ENCODE results near the gene FARP2.
"Not testable (repeated sequence)": the region's sequence is repeated elsewhere in the genome, so short reads cannot be mapped to it uniquely, and the experiment has no call there.

The FARP2 gene

DNA sequence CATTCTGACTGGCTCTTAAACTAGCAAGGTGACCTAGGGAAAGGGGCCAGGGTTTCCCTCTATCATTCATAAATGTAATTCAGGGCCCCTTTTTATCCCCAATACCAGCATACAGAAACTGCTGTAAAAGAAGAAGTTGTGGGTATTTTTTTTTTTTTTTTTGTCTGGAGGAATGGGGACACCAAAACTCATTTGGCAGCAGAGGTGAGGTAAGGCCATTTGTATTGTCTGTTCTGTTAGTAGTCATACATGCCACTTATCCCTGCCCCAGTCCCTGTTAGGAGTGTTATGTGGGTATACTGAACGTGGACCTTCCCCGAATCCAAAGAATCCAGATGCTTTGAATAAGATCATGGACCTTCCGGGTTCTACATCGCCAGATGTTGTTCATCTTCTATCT lies 38.7 kb upstream of the FARP2 start:
- H3K27ac Mint-ChIP-seq, result peak overlapping the region; percentile 100
- peak overlapping the region; percentile 93 for H3K4me3 Mint-ChIP-seq
- no peak for ATAC-seq
- peaks cover 2% of the 10 kb centered on the region for H3K27me3 Mint-ChIP-seq
- peaks cover 75% of the 10 kb centered on the region for H3K4me1 Mint-ChIP-seq
- peaks cover 53% of the 10 kb centered on the region for H3K36me3 Mint-ChIP-seq (ENCODE audit: low read depth)
- no peaks in the 10 kb centered on the region for H3K9me3 Mint-ChIP-seq
- DNase-seq, result no peak

DNA sequence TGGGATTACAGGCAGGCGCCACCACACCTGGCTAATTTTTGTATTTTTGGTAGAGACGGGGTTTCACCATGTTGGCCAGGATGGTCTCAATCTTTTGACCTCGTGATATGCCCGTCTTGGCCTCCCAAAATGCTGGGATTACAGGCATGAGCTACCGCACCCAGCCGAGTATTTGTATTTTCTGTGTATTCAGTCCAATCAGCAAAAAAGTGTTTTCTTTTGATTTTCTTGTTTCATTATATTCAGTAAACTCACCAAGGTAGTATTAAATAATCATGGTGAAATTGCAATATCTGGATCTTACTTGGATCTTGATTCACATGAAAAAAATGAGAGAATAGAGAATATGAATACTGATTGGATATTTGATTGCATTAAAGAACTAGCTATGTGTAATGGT lies 37.3 kb upstream of the FARP2 start:
- H3K4me1 Mint-ChIP-seq, result peaks cover 68% of the 10 kb centered on the region
- H3K4me3 Mint-ChIP-seq, result peak overlapping the region; percentile 93
- H3K27ac Mint-ChIP-seq, H3K9me3 Mint-ChIP-seq, DNase-seq, ATAC-seq, H3K27me3 Mint-ChIP-seq: not testable (repeated sequence)
- H3K36me3 Mint-ChIP-seq (ENCODE audit: low read depth), result peaks cover 52% of the 10 kb centered on the region

DNA sequence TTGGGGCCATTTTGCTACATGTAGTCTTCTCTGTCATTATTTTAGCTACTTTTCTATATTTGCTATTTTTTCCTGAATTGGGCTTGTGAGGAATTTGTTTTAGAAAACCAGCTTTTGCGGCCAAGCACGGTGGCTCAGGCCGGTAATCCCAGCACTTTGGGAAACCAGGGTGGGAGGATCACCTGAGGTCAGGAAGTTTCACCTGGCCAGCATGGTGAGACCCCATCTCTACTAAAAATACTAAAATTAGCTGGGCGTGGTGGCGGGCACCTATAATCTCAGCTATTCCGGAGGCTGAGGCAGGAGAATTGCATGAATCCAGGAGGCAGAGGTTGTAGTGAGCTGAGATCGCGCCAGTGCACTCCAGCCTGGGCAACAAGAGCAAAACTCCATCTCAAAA lies 35.7 kb upstream of the FARP2 start:
- H3K27me3 Mint-ChIP-seq, result peaks cover 2% of the 10 kb centered on the region
- peak overlapping the region; percentile 6 for H3K27ac Mint-ChIP-seq
- H3K4me3 Mint-ChIP-seq, result peak overlapping the region; percentile 15
- peaks cover 71% of the 10 kb centered on the region for H3K4me1 Mint-ChIP-seq
- peaks cover 52% of the 10 kb centered on the region for H3K36me3 Mint-ChIP-seq (ENCODE audit: low read depth)
- DNase-seq, result no peak
- no peaks in the 10 kb centered on the region for H3K9me3 Mint-ChIP-seq
- no peak for ATAC-seq

DNA sequence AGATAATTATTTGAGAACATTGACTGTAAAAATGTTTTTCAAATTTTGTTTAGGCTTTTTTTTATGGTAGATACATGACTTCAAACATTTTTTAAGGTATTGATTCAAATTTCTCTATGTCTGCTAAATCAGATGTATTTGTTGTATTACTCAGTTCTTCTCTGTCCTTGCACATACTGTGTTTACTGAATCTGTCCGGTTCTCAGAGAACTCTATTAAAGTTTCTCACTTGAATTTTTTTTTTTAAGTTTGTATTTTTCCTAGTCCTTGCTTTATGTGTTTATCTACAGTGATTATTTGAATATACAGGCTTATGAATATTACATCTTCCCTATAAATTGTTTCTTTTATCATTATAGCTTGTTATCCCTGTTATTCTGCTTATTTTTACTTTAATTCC lies 35.1 kb upstream of the FARP2 start:
- peak overlapping the region; percentile 21 for H3K27ac Mint-ChIP-seq
- H3K4me3 Mint-ChIP-seq, result peak overlapping the region; percentile 33
- ATAC-seq (no peak), DNase-seq (no peak)
- peaks cover 56% of the 10 kb centered on the region for H3K36me3 Mint-ChIP-seq (ENCODE audit: low read depth)
- H3K9me3 Mint-ChIP-seq, result no peaks in the 10 kb centered on the region
- no peaks in the 10 kb centered on the region for H3K27me3 Mint-ChIP-seq
- H3K4me1 Mint-ChIP-seq, result peaks cover 69% of the 10 kb centered on the region

DNA sequence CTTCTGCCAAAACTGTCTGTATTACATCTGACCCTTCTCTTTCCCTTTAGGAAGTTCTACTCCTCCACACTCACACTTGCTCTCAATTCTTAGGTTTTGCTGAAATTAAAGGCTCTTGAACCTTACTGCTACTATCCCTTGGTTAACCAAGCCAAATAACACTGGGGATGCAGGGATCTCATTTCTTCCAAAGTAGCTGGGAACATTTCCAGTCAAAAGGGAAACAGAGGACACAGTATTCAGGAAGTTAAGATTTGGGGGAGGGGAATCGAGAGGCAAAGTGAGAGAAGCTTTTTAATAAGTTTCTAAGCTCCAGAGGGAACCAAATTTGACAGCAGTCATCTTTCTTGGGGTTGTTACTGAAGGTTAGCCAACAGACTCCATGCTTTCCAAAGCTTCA lies 34.2 kb upstream of the FARP2 start:
- ATAC-seq (no peak), DNase-seq (no peak)
- no peak overlapping the region for H3K27ac Mint-ChIP-seq
- peaks cover 55% of the 10 kb centered on the region for H3K36me3 Mint-ChIP-seq (ENCODE audit: low read depth)
- peaks cover 66% of the 10 kb centered on the region for H3K4me1 Mint-ChIP-seq
- no peaks in the 10 kb centered on the region for H3K9me3 Mint-ChIP-seq
- no peak overlapping the region for H3K4me3 Mint-ChIP-seq
- H3K27me3 Mint-ChIP-seq, result no peaks in the 10 kb centered on the region

DNA sequence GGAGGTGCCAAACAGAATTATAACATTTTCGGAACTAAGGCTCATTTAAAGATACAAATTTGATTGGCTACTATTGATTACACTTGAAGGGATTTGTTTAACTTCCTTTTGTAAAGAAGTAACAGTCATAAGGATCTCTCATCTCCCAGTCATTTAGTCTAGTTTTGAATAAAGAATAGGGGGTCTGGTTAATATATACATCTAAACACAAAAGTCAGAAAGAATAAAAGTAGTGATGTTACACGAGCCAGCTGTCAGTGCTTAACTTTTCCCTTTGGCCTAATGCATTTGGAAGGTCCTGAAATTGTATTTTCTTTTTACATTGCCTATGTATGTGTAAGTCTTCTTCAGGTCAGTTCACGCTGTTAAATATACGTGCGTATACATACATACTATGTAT lies 32.3 kb upstream of the FARP2 start:
- no peaks in the 10 kb centered on the region for H3K9me3 Mint-ChIP-seq
- H3K27me3 Mint-ChIP-seq, result no peaks in the 10 kb centered on the region
- no peak for ATAC-seq
- H3K36me3 Mint-ChIP-seq (ENCODE audit: low read depth), result peaks cover 52% of the 10 kb centered on the region
- H3K4me3 Mint-ChIP-seq, result no peak overlapping the region
- H3K4me1 Mint-ChIP-seq, result peaks cover 47% of the 10 kb centered on the region
- no peak for DNase-seq
- H3K27ac Mint-ChIP-seq, result no peak overlapping the region

DNA sequence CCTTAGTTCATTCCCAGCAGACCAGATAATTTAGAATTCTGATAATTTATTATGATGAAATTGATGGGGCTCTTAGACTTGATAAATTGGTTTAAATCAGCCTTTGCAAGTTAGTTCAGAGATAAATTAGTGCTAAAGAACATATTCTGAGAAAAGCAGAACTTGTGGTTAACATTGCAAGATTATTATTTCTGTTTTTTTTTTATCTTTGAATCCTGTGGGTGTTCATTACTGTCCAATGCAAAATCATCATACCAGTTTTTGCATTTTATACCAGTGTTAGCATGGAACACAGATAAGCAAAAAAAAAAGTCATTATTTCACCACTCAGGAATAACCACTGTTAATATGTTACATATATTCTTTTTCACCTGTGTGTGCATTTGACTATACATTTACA lies 31.3 kb upstream of the FARP2 start:
- H3K4me1 Mint-ChIP-seq, result peaks cover 40% of the 10 kb centered on the region
- H3K9me3 Mint-ChIP-seq, result no peaks in the 10 kb centered on the region
- DNase-seq (no peak), ATAC-seq (no peak)
- H3K4me3 Mint-ChIP-seq, result no peak overlapping the region
- peaks cover 49% of the 10 kb centered on the region for H3K36me3 Mint-ChIP-seq (ENCODE audit: low read depth)
- H3K27ac Mint-ChIP-seq, result no peak overlapping the region
- H3K27me3 Mint-ChIP-seq, result no peaks in the 10 kb centered on the region

DNA sequence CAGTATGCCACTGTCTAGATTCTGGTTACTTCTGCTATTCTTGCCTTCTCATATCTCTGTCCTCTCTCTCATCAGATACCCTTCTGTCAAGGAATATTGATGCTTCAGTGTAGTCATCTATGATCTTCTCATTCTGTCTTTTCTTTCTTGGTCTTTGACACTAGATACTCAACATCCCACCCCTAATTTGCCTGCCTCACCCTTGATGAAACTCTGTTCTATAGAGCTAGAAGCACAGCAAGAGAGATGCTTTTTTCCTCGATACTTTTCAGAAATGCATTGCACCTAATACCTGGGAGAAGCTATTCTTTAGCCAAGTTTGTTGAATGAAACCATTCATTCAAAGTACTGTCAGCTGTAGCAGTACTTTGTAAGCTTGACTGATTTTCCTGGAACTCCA lies 30.8 kb upstream of the FARP2 start:
- ATAC-seq (no peak), DNase-seq (no peak)
- peaks cover 49% of the 10 kb centered on the region for H3K36me3 Mint-ChIP-seq (ENCODE audit: low read depth)
- H3K27me3 Mint-ChIP-seq, result no peaks in the 10 kb centered on the region
- peak overlapping the region; percentile 6 for H3K27ac Mint-ChIP-seq
- no peak overlapping the region for H3K4me3 Mint-ChIP-seq
- no peaks in the 10 kb centered on the region for H3K9me3 Mint-ChIP-seq
- H3K4me1 Mint-ChIP-seq, result peaks cover 35% of the 10 kb centered on the region

DNA sequence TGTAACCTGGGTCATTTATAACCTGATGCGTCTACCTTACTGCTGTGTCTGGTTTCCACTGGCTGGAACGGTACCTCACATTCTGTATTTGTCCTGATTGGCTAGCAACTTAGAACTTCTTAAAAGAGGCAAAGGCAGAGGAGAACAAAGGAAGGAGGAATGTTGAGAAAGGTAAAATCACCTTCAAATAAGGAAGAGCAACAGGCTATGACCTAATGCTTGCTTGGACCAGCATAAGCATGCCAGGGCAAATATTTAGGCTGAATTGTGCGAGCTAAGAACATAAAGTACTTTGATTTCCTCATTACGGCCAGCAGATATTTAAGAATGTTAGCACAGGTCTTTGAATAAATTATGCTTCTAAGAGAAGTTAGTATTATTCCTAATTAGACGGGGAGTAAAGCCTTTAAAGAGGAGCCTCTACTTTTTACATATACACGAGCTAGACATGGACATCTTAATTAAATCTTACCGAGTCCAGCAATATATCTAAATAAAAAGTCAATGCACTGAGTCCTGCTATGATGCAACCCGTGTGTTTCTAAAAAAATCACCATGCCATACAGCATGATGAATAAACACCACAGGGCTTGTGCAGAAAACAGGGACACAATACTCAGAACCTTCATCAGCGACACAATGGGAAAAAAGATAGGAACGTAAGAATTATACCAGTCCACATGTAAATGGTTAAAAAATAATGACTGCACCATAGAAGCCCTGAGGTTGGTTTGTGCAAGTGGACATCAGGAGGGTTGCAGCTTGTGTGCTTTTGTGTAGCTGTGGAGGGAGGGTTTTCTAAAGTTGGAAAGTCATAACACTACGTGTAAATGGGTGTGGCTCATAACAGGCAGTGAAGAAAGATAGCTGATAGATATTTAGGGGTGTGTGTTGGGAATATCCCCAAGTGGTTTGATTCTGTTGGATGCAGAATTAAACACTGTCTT lies 26.1 kb upstream of the FARP2 start:
- ATAC-seq, result no peak
- H3K4me1 Mint-ChIP-seq, result peaks cover 3% of the 10 kb centered on the region
- no peaks in the 10 kb centered on the region for H3K27me3 Mint-ChIP-seq
- H3K9me3 Mint-ChIP-seq, result no peaks in the 10 kb centered on the region
- H3K27ac Mint-ChIP-seq, result no peak overlapping the region
- no peak for DNase-seq
- peaks cover 47% of the 10 kb centered on the region for H3K36me3 Mint-ChIP-seq (ENCODE audit: low read depth)
- no peak overlapping the region for H3K4me3 Mint-ChIP-seq

DNA sequence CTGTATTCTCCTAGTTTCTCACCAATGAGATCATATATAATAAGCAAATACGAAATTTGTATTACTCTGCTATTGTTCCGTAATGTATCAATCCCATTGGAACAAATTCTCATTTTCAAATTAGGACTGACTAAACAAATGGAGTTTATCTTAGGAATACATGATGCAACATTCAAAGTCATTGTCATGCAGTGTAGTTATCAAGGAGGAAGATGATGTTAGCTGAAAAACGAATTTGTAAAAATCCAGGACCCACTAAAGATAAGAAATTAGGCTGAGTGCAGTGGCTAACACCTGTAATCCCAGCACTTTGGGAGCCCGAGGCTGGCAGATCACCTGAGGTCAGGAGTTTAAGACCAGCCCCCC lies 25.5 kb upstream of the FARP2 start:
- peaks cover 43% of the 10 kb centered on the region for H3K36me3 Mint-ChIP-seq (ENCODE audit: low read depth)
- no peak for ATAC-seq
- peaks cover under 1% of the 10 kb centered on the region for H3K4me1 Mint-ChIP-seq
- H3K27me3 Mint-ChIP-seq, result no peaks in the 10 kb centered on the region
- H3K4me3 Mint-ChIP-seq, result no peak overlapping the region
- no peak overlapping the region for H3K27ac Mint-ChIP-seq
- no peak for DNase-seq
- no peaks in the 10 kb centered on the region for H3K9me3 Mint-ChIP-seq

DNA sequence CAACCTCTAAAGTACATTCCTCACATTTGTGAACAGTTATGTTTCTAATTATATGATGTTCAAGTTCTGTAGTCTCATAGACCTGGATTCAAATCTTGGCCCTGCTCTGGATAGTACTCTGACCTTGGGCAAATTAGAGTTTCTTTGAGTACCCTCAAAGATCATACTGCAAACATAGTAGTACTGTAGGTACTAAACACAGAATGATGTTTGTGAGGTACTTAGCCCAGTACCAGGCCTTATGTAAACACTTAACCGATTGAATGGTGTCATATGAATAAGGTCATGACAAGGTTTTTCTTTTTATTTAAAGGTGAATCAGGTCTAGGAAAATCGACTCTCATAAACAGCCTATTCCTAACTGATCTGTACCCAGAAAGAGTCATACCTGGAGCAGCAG lies 21.3 kb upstream of the FARP2 start:
- H3K4me1 Mint-ChIP-seq, result peaks cover 13% of the 10 kb centered on the region
- H3K27ac Mint-ChIP-seq, result no peak overlapping the region
- no peaks in the 10 kb centered on the region for H3K9me3 Mint-ChIP-seq
- DNase-seq (no peak), ATAC-seq (no peak)
- peaks cover 50% of the 10 kb centered on the region for H3K36me3 Mint-ChIP-seq (ENCODE audit: low read depth)
- no peaks in the 10 kb centered on the region for H3K27me3 Mint-ChIP-seq
- no peak overlapping the region for H3K4me3 Mint-ChIP-seq

DNA sequence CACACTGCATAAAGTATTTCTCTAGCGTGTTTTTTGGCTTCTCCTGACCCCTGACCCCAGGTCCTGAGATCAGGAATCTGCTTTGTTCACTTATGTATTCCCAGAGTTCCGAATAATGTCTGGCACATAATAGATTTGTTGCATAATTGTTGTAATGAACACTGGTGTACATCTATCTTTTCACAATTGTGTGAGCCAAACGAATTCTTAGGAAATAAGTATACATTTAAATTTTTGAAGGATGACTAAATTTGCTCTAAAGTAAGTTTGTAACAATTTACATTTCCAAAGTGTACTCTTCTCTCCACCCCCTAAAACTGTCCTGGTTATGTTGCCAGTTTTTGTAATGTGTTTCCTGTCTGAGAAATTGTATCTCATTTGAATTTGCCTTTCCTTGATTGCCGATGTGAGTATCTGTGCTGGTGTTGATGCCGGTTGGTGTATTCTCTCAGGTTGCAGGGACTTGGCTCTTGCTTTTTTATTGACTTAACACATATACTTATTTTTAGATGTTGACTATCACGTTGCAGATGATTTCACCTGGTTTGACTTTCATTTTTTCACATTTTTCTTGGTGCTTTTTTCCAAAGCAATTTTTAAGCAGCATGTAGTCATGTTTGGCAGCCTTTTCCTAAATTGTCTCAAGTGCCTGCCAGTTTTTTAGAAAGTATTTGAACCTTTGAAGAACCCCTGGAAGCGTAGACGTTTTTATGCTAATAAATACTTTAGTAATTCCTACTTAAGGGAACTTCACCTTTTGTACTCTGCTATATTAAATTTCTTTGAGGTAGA lies 16.1 kb upstream of the FARP2 start:
- DNase-seq, result no peak
- no peak overlapping the region for H3K4me3 Mint-ChIP-seq
- no peaks in the 10 kb centered on the region for H3K27me3 Mint-ChIP-seq
- peaks cover 58% of the 10 kb centered on the region for H3K36me3 Mint-ChIP-seq (ENCODE audit: low read depth)
- H3K27ac Mint-ChIP-seq, result no peak overlapping the region
- no peaks in the 10 kb centered on the region for H3K9me3 Mint-ChIP-seq
- peaks cover 15% of the 10 kb centered on the region for H3K4me1 Mint-ChIP-seq
- no peak for ATAC-seq

DNA sequence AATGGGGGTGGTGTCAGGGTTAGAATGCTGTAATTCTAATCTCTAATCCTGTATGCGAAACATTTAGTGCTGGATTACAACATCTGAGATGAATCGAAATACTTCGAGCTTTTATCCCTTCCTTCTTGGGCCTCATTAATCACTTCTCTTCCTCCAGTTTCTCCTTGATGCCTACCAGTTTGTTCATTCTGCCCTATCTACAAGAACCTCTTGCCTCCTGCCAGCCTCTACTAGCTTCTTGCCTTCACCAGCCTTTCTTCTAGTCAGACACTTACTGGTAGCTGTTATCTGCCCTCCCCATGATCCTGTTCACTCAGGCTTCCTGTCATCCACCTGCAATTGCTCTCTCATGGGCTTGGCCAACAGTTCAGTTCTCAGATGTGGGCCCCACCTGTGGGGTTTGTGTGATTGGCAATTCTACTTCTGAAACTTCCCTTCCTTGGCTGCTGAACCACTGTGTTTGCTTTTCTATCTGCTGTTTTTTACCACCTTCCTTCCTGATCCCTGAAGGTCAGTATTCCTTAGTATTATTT lies 15.4 kb upstream of the FARP2 start:
- Mint-ChIP-seq H3K4me1 (peaks cover 14% of the 10 kb centered on the region), H3K27me3 (no peaks in the 10 kb centered on the region), H3K4me3 (no peak overlapping the region), H3K36me3 (ENCODE audit: low read depth) (peaks cover 56% of the 10 kb centered on the region), H3K9me3 (no peaks in the 10 kb centered on the region), H3K27ac (no peak overlapping the region)
- no peak for DNase-seq
- ATAC-seq, result no peak

DNA sequence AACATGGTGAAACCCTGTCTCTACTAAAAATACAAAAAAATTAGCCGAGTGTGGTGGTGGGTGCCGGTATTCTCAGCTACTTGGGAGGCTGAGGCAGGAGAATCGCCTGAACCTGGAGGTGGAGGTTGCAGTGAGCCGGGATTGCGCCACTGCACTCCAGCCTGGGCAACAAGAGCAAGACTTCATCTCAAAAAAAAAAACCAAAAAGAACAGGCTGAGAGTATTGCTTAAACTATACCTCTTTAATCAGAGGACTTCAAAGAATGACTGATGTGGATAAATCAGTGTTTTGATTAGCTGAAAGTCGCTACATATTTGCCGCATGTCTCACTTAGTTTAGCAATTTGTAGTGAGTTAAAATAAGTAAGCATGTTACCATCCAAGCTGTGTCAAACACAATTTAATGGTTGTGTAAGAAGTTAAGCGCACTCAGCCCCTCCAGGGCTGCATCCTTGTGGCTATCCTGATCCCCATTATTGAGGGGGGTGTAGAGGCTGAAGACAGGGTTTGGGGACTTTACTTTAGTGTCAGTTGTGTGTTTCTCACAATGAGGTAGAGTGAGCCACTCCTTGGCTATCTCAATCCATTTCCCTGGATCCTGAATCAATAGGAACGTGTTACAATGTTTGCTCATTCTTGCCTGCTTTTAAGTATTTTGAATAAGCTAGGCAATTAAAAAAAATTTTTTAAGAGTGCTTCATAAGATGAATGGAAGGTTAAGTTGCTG lies 11.0 kb upstream of the FARP2 start:
- Mint-ChIP-seq H3K36me3 (ENCODE audit: low read depth) (peaks cover 49% of the 10 kb centered on the region), H3K27me3 (no peaks in the 10 kb centered on the region), H3K9me3 (no peaks in the 10 kb centered on the region), H3K27ac (no peak overlapping the region), H3K4me1 (peaks cover 3% of the 10 kb centered on the region), H3K4me3 (no peak overlapping the region)
- ATAC-seq, result no peak
- no peak for DNase-seq
